Endothelial cell of umbilical vein (primary cell): ENCODE measurements around the gene PHF2. TPM values are rescaled to one million over a fixed set of nuclear protein-coding genes. Genes with fewer than 3 reads are reported as not detected.

ENCODE experiments used
- BruUV-seq: library from RNA; stranded (reverse); fragments of 400-500 nt; replicated peaks from 2 replicates; lab custom pipeline; 2021; lab: Mats Ljungman, UMichigan
- CTCF ChIA-PET: fragments of 300-600, 350-600 bp; sonication (Branson Sonifier 250); formaldehyde crosslinking; loops from one replicate; lab custom pipeline; 2021; ENCODE audit warnings: antibody characterized with exemption, inconsistent platforms; lab: Charles Lee
- POLR2A ChIA-PET: fragments of 300-600, 350-600 bp; sonication (Branson Sonifier 250); formaldehyde crosslinking; loops from one replicate; lab custom pipeline; 2021; ENCODE audit warnings: antibody characterized with exemption, inconsistent platforms; lab: Charles Lee
- DNase-seq: peaks from one replicate; pipeline ENCODE4 v3.0.0-alpha.2; 2011; ENCODE audit warnings: low read depth, low spot score
- FAIRE-seq: peaks from 2 replicates; lab custom pipeline; 2011; peaks lifted over from hg19 to GRCh38; lab: Jason Lieb, UNC
- H2AFZ ChIP-seq: 2 replicates; pipeline ENCODE4 v1.6.0; 2012; ENCODE audit warnings: low read depth, low read length, control low read depth, inconsistent platforms
- H3K27ac ChIP-seq: 2 replicates; pipeline ENCODE4 v1.5.1; 2011; ENCODE audit warnings: low read depth, mild to moderate bottlenecking, control low read depth, low read length, moderate library complexity; ENCODE audit not compliant: insufficient read depth
- H3K27me3 ChIP-seq, 2 experiments: 2 replicates each; pipeline versions ENCODE4 v1.6.0 to v1.6.1; 2011; ENCODE audit warnings: low read length in 2 of 2, mixed read lengths in 1 of 2; ENCODE audit not compliant: control insufficient read depth in 2 of 2, insufficient read depth in 2 of 2
- H3K36me3 ChIP-seq, 2 experiments: 2 replicates in 1 of 2; 3 replicates in 1 of 2; pipeline ENCODE4 v1.5.1; 2011; ENCODE audit warnings: low read length in 2 of 2, mild to moderate bottlenecking in 1 of 2, moderate library complexity in 1 of 2; ENCODE audit not compliant: control insufficient read depth in 2 of 2, insufficient read depth in 2 of 2; ENCODE audit errors: extremely low read depth in 1 of 2
- H3K4me1 ChIP-seq: 3 replicates; pipeline ENCODE4 v1.5.1; 2011; ENCODE audit warnings: mild to moderate bottlenecking, low read length; ENCODE audit not compliant: control insufficient read depth, insufficient read depth; ENCODE audit errors: extremely low read depth
- H3K4me2 ChIP-seq: 2 replicates; pipeline ENCODE4 v1.6.1; 2011; ENCODE audit warnings: low read length, control low read depth, mixed read lengths; ENCODE audit not compliant: insufficient read depth
- H3K4me3 ChIP-seq, 3 experiments: fragments of 200-600 bp in 1 of 3; sonication (generic), shearing (Covaris generic) in 1 of 3; replicated peaks in 1 of 3; 2 replicates each; pipeline ENCODE4 v1.5.1; 2011 to 2016; ENCODE audit warnings: control low read depth in 3 of 3, low read length in 3 of 3, mild to moderate bottlenecking in 2 of 3, inconsistent platforms in 1 of 3, low read depth in 1 of 3, moderate library complexity in 1 of 3; ENCODE audit not compliant: insufficient read depth in 1 of 3
- H3K79me2 ChIP-seq: 2 replicates; pipeline ENCODE4 v1.6.0; 2012; ENCODE audit warnings: low read length, inconsistent platforms; ENCODE audit not compliant: control insufficient read depth, insufficient read depth
- H3K9ac ChIP-seq: replicated peaks from 2 replicates; pipeline ENCODE3; 2011; ENCODE audit warnings: low read length, control low read depth; ENCODE audit not compliant: insufficient read depth; ENCODE audit errors: extremely low read depth
- H3K9me1 ChIP-seq: replicated peaks from 3 replicates; pipeline ENCODE4 v1.6.0; 2011; ENCODE audit warnings: mild to moderate bottlenecking, low read length; ENCODE audit not compliant: control insufficient read depth, insufficient read depth; ENCODE audit errors: extremely low read depth
- H3K9me3 ChIP-seq: replicated peaks from 2 replicates; pipeline ENCODE4 v1.5.1; 2012; ENCODE audit warnings: low read length, inconsistent platforms; ENCODE audit not compliant: control insufficient read depth, insufficient read depth
- H4K20me1 ChIP-seq: replicated peaks from 2 replicates; pipeline ENCODE3; 2011; ENCODE audit warnings: mild to moderate bottlenecking, low read length; ENCODE audit not compliant: control insufficient read depth, insufficient read depth; ENCODE audit errors: extremely low read depth
- CTCF ChIP-seq, 2 donors: IDR thresholded peaks; 1 replicate in 1 of 2; 2 replicates in 1 of 2; pipeline ENCODE4 v1.5.1; 2011; ENCODE audit warnings: low read length in 2 of 2, mild to moderate bottlenecking in 2 of 2, moderate library complexity in 2 of 2, control low read depth in 1 of 2, inconsistent platforms in 1 of 2, low read depth in 1 of 2; ENCODE audit not compliant: insufficient read depth in 1 of 2; ENCODE audit errors: extremely low read depth in 1 of 2
- GATA2 ChIP-seq: IDR thresholded peaks from 2 replicates; pipeline ENCODE4 v1.7.0; 2011; ENCODE audit warnings: low read depth, mild to moderate bottlenecking, moderate library complexity, mixed read lengths, low read length; ENCODE audit not compliant: insufficient read length, insufficient read depth
- JUN ChIP-seq: IDR thresholded peaks from 2 replicates; pipeline ENCODE4 v1.6.1; 2011; ENCODE audit warnings: borderline replicate concordance, low read depth; ENCODE audit not compliant: insufficient read length, insufficient read depth
- MYC ChIP-seq: IDR thresholded peaks from one replicate; pipeline ENCODE4 v1.6.1; 2011; ENCODE audit warnings: mild to moderate bottlenecking, low read depth, low read length
- POLR2AphosphoS5 ChIP-seq: IDR thresholded peaks from 2 replicates; pipeline ENCODE4 v1.6.1; 2012; ENCODE audit warnings: low read depth, mild to moderate bottlenecking, control low read depth, low read length, moderate library complexity; ENCODE audit not compliant: insufficient read depth
- dilution Hi-C: fragments of 300-500 bp; cut with MboI; formaldehyde crosslinking; loops from one replicate; pipeline ENCODE4 v1.15.0; 2019; ENCODE audit warnings: low sequenced_read_pairs; ENCODE audit not compliant: extremely low pct_ligation_motif_present
- intact Hi-C: fragments of 100-400 bp; cut with micrococcal nuclease; formaldehyde crosslinking; loops from one replicate; pipeline ENCODE4 v1.10.0; 2022
- polyA plus RNA-seq, 4 experiments: library from polyadenylated mRNA; depleted of rRNA in 3 of 4; stranded (reverse) in 3 of 4; unstranded in 1 of 4; fragments of >200 nt; gene quantifications; 2 replicates each; pipeline versions ENCODE4 v1.2.1 to v1.2.3, GENCODE V29; 2011 to 2012; ENCODE audit warnings: missing spikeins in 1 of 4
- total RNA-seq: library from RNA; stranded (reverse); gene quantifications from 2 replicates; pipeline ENCODE4 v1.2.3, GENCODE V29; 2021

PHF2 gene
- total and polyA plus RNA-seq, 2 donors (not counting 3 experiments of a cell fraction or from before 2014, with no cell fraction given), result 9.8 to 22.5 TPM

GRCh38 chr9:93678199-93679019, 102.0 kb downstream of the PHF2 start:
- no peaks in the 10 kb centered on the region for H3K4me1 ChIP-seq
- dilution Hi-C loops (no loop called here), intact Hi-C loops (no loop called here)
- no peak overlapping the region for H3K27ac ChIP-seq
- BruUV-seq, result TSS peak; percentile 37
- H3K79me2 ChIP-seq, result no peaks in the 10 kb centered on the region
- H4K20me1 ChIP-seq, result no peaks in the 10 kb centered on the region
- no peak for TF ChIP-seq MYC
- no peak for TF ChIP-seq JUN
- no peak for TF ChIP-seq POLR2AphosphoS5
- no peak for TF ChIP-seq CTCF (IDR thresholded peaks at IDR 0.05; ENCODE audit: extremely low read depth in 1 of 2, insufficient read depth in 1 of 2, low read depth in 1 of 2, low read length in 2 of 2)
- TF ChIP-seq GATA2, result no peak
- no peaks in the 10 kb centered on the region for H3K9me3 ChIP-seq
- H3K4me3 ChIP-seq, result no peak overlapping the region
- no peak for DNase-seq
- peaks cover 0 to 8% of the 10 kb centered on the region in 2 experiments for H3K36me3 ChIP-seq
- H3K9me1 ChIP-seq, result no peaks in the 10 kb centered on the region
- no peak overlapping the region for H3K4me2 ChIP-seq
- no peak overlapping the region for H3K9ac ChIP-seq
- POLR2A ChIA-PET, result no interaction called here
- FAIRE-seq, result peak; percentile 37
- no peaks in the 10 kb centered on the region for H3K27me3 ChIP-seq
- CTCF ChIA-PET, result interaction anchor here (0.8 to 8.8 kb wide), 4 partner anchors 9 to 533 kb away, joined by 3 to 154 read pairs (median 4); no protein-coding TSS in a partner anchor
- no peak overlapping the region for H2AFZ ChIP-seq
